ENCODE measurements around the gene SRRM5. TPM values are rescaled to one million over a fixed set of nuclear protein-coding genes. Genes with fewer than 3 reads are reported as not detected.

SRRM5 gene
- total RNA-seq, 4 donors from 2014 or later, result 0.13 to 0.42 (median 0.25) TPM

GRCh38 chr19:43651758-43652545, 40.1 kb downstream of the SRRM5 start:
- TF ChIP-seq CTCF (IDR thresholded peaks at IDR 0.05) (peak; percentile 75 to 82 (median 82)), POLR2A (IDR thresholded peaks at IDR 0.05; ENCODE audit: low read depth) (no peak), POLR2AphosphoS5 (IDR thresholded peaks at IDR 0.05) (peak; percentile 29 to 58), EP300 (IDR thresholded peaks at IDR 0.05) (no peak)
- peaks cover 9 to 77% (median 46%) of the 10 kb centered on the region in 4 donors for H3K36me3 ChIP-seq
- no peak overlapping the region for H3K4me3 ChIP-seq
- DNase-seq (ENCODE audit: extremely low spot score), result no peak
- H3K9me3 ChIP-seq, result no peaks in the 10 kb centered on the region
- peaks cover 0 to 12% (median 9%) of the 10 kb centered on the region in 4 donors for H3K4me1 ChIP-seq
- H3K27ac ChIP-seq (replicated peaks in 1 of 4), result peak overlapping the region in 3 of 4 donors; percentile 9 to 58 (median 33)
- 58% methylated on average over 13 of the region's 14 CpGs for WGBS
- H3K27me3 ChIP-seq, result no peaks in the 10 kb centered on the region
- intact Hi-C loops (cut with DNase I), result loop anchor here (2.0 to 5.0 kb wide), 2 partner anchors 55 to 115 kb away; partner anchors contain the start of genes IRGQ and ZNF576

GRCh38 chr19:43652546-43652874, 40.6 kb downstream of the SRRM5 start:
- peaks cover 0 to 12% (median 9%) of the 10 kb centered on the region in 4 donors for H3K4me1 ChIP-seq
- H3K27me3 ChIP-seq, result no peaks in the 10 kb centered on the region
- intact Hi-C loops (cut with DNase I), result loop anchor here (2.0 to 5.0 kb wide), 2 partner anchors 56 to 115 kb away; partner anchors contain the start of genes IRGQ and ZNF576
- TF ChIP-seq CTCF (IDR thresholded peaks at IDR 0.05) (no peak), POLR2AphosphoS5 (IDR thresholded peaks at IDR 0.05) (no peak), POLR2A (IDR thresholded peaks at IDR 0.05; ENCODE audit: low read depth) (no peak), EP300 (IDR thresholded peaks at IDR 0.05) (no peak)
- DNase-seq (ENCODE audit: extremely low spot score), result no peak
- WGBS, result 82% methylated on average over 4 of the region's 5 CpGs
- H3K4me3 ChIP-seq, result no peak overlapping the region
- H3K36me3 ChIP-seq, result peaks cover 9 to 71% (median 43%) of the 10 kb centered on the region in 4 donors
- peak overlapping the region in 1 of 4 donors; percentile 9 for H3K27ac ChIP-seq (replicated peaks in 1 of 4)
- H3K9me3 ChIP-seq, result no peaks in the 10 kb centered on the region

DNA sequence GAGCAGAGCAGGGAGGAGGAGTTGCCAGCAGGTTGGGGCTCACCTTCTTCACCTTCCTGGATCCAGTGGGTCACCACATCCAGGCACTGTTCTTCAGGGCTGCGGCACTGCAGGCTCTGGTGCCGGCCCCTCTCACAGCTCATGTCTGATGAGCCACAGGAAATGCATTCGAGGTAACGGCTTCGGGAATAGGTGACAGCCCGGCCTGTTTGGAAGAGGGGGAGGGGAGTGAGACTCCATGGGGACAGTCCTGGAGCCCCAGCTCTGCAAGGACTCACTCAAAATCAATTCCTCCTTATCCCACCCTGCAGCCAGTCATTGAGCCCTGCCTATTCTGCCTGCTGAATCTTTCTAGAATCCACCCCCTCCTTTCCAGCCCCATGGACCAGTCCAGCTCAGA, 44.5 kb downstream of the SRRM5 start:
- Histone ChIP-seq H3K4me1 (peaks cover 0 to 12% (median 9%) of the 10 kb centered on the region in 4 donors), H3K9me3 (peaks cover 0 to 3% (median 0%) of the 10 kb centered on the region in 4 donors), H3K36me3 (peaks cover 9 to 53% (median 33%) of the 10 kb centered on the region in 4 donors), H3K27ac (replicated peaks in 1 of 4) (no peak overlapping the region), H3K27me3 (no peaks in the 10 kb centered on the region), H3K4me3 (no peak overlapping the region)
- no peak for TF ChIP-seq CTCF (IDR thresholded peaks at IDR 0.05)
- no peak for TF ChIP-seq EP300 (IDR thresholded peaks at IDR 0.05)
- intact Hi-C loops (cut with DNase I), result no loop called here
- no peak for DNase-seq (ENCODE audit: extremely low spot score)
- WGBS, result 98% methylated on average over 6 of the region's 6 CpGs

DNA sequence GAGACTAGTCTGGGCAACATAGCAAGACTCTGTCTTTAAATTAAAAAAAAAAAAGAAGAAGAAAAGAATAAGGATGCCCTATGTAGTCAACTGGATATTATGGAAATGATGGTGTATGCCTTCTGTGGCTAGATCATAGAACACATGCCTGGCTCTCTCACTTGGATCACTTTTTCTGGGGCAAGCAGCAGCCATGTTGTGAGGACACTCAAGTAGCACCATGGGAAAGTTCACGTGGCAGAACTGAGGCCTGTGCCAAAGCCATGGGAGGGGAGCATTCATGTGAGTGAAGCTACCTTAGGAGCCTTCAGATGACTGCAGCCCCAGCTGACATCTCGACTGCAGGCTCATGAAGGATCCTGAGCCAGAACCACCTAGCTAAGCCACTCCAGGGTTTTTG, 46.1 kb downstream of the SRRM5 start:
- no peak for DNase-seq (ENCODE audit: extremely low spot score)
- no peak overlapping the region for H3K4me3 ChIP-seq
- H3K4me1 ChIP-seq, result no peaks in the 10 kb centered on the region
- peaks cover 9 to 42% (median 33%) of the 10 kb centered on the region in 4 donors for H3K36me3 ChIP-seq
- WGBS, result 92% methylated on average over 2 of the region's 2 CpGs
- peaks cover 0 to 3% (median 0%) of the 10 kb centered on the region in 4 donors for H3K9me3 ChIP-seq
- no peak overlapping the region for H3K27ac ChIP-seq (replicated peaks in 1 of 4)
- no peak for TF ChIP-seq EP300 (IDR thresholded peaks at IDR 0.05)
- TF ChIP-seq POLR2AphosphoS5 (IDR thresholded peaks at IDR 0.05), result no peak
- TF ChIP-seq POLR2A (IDR thresholded peaks at IDR 0.05; ENCODE audit: low read depth), result no peak
- no peak for TF ChIP-seq CTCF (IDR thresholded peaks at IDR 0.05)
- no peaks in the 10 kb centered on the region for H3K27me3 ChIP-seq
- intact Hi-C loops (cut with DNase I), result no loop called here

Data from esophagus muscularis mucosa (tissue), 4 donors.